SJCRH30 (cell line): ENCODE results near the gene LHFPL6. TPM values are rescaled to one million over a fixed set of nuclear protein-coding genes. Genes with fewer than 3 reads are reported as not detected.
"Not testable (repeated sequence)": the region's sequence is repeated elsewhere in the genome, so short reads cannot be mapped to it uniquely, and the experiment has no call there.

Experiments used
- DNase-seq, 2 experiments: peaks; one replicate each; pipeline ENCODE4 v3.0.0-alpha.2; 2015 to 2020
- H3K27ac ChIP-seq: fragments of 250-450 bp; sonication (Bioruptor Pico); 2 replicates; pipeline ENCODE4 v1.5.1; 2020; ENCODE audit warnings: mild to moderate bottlenecking, moderate library complexity
- H3K27me3 ChIP-seq: fragments of 250-450 bp; sonication (Bioruptor Pico); 2 replicates; pipeline ENCODE4 v1.5.1; 2020; ENCODE audit warnings: mild to moderate bottlenecking, moderate library complexity
- H3K36me3 ChIP-seq: fragments of 250-450 bp; sonication (Bioruptor Pico); 2 replicates; pipeline ENCODE4 v1.5.1; 2020; ENCODE audit warnings: mild to moderate bottlenecking, moderate library complexity
- H3K4me1 ChIP-seq: fragments of 250-450 bp; sonication (Bioruptor Pico); 2 replicates; pipeline ENCODE4 v1.5.1; 2020; ENCODE audit warnings: mild to moderate bottlenecking, moderate library complexity
- H3K4me3 ChIP-seq: fragments of 250-450 bp; sonication (Bioruptor Pico); 2 replicates; pipeline ENCODE4 v1.5.1; 2020; ENCODE audit warnings: mild to moderate bottlenecking, moderate library complexity
- H3K9me3 ChIP-seq: fragments of 250-450 bp; sonication (Bioruptor Pico); replicated peaks from 2 replicates; pipeline ENCODE4 v1.5.1; 2020; ENCODE audit warnings: mild to moderate bottlenecking, moderate library complexity
- total RNA-seq: library from RNA; depleted of rRNA; stranded (reverse); fragments of >200 nt; shearing (Covaris generic); gene quantifications from 2 replicates; pipeline ENCODE4 v1.2.3, GENCODE V29; 2014

Gene LHFPL6
- total RNA-seq, 1 experiment from 2014 or later: 35.6 TPM

DNA sequence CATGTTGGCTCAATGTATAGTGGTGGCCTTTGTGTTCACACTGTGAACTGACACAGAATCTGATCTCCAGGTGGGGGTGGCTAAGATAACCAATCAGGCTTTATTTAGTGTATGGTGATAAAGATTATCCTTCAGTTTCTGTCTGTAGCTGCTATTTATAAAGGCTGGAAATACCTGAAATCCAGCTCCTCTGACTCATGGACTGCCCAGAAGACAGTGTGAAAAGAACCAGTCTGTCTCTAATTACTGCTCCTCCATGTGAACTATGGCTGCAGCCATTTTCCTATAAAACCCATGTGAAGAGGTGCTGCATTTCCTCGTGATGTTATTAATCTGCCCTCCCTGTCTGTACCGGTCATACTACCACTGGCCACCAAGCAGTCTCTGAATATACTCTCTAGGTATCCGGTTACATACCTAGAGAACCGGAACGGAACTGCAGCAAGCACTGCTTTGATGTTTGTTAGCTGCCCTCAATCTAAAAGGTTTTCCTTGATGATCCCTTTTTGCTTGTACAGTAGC lies 238.0 kb downstream of the LHFPL6 start:
- no peak overlapping the region for H3K4me3 ChIP-seq
- H3K36me3 ChIP-seq: no peaks in the 10 kb centered on the region
- H3K9me3 ChIP-seq: no peaks in the 10 kb centered on the region
- no peaks in the 10 kb centered on the region for H3K27me3 ChIP-seq
- H3K27ac ChIP-seq: no peak overlapping the region
- peak; percentile 14 to 33 for DNase-seq
- H3K4me1 ChIP-seq: no peaks in the 10 kb centered on the region

DNA sequence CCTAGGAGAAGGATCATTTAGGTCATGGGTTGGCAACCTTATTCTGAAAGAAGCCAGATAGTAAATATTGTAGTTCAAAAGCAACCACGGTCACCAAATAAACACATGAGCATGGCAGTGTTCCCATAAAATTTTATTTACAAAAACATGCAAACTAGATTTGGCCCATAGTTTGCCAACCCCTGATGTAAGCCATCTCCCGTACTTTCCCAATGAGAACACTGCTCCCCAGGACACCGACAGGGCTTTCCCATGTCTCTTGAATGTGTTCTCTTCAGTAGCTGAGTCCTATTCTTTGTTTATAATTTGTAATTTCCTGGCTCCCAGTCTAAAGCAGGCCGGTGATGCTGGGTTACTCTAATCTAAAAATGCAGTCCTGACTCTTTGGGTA lies 239.6 kb downstream of the LHFPL6 start:
- H3K36me3 ChIP-seq: no peaks in the 10 kb centered on the region
- no peak overlapping the region for H3K27ac ChIP-seq
- no peaks in the 10 kb centered on the region for H3K9me3 ChIP-seq
- H3K27me3 ChIP-seq: no peaks in the 10 kb centered on the region
- DNase-seq: no peak
- H3K4me1 ChIP-seq: no peaks in the 10 kb centered on the region
- no peak overlapping the region for H3K4me3 ChIP-seq

DNA sequence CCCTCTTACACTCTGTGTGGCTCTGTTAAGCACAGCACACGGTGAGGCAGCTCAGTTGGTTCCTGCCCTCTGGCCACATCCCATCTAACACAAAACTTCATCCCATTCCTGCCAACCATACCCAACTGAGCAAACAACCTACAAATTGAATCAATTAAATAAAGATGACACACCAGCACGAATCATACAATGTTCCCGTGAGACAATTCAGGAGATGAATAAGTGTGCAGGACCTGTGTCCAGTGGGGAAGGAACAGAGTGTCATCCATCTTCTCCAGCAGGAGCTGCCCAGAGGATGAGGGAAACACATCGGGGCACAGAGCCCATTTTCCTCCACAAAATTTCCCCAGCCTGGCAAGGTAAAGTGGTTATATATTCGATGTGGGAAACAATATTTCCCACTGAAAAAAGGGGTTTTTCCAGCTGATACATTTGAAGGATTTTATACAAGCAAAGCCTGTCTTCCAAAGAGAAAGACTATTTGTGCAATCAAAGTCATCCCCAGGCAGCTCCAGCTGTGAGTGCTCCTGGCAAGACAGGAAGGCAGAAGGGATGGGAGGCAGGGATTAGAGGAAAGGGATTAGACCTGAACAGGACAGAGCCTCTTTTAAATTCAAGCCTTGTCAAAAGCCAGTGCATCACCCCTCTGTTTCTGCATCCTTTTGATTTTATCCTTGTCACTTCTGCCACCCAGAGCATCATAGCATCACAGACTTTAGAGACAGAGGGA lies 240.2 kb downstream of the LHFPL6 start:
- DNase-seq: no peak
- no peaks in the 10 kb centered on the region for H3K4me1 ChIP-seq
- no peak overlapping the region for H3K27ac ChIP-seq

DNA sequence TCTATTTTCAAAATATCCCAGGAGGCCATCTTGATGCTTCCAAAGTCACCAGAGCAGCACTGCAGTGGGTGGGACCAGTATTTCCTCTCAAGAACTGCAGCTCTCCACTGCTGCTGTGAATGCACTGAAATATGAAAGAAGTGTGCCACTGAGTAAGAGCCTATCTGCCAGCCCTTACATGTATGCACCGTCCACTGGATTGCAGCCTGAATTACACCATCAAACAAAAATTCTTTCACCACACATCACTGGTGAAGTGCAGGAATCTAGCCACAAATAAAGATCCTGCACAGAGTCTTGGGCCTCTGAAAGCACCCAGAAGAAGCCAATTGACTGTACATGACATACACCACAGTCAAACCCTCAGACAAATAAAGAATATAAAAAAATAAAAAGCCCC lies 249.0 kb downstream of the LHFPL6 start:
- no peak overlapping the region for H3K4me3 ChIP-seq
- H3K9me3 ChIP-seq: 0 out of 2 replicates have a peak, but pooled peaks cover 3% of the 10 kb centered on the region
- H3K4me1 ChIP-seq: no peaks in the 10 kb centered on the region
- no peak for DNase-seq
- H3K27ac ChIP-seq: no peak overlapping the region
- no peaks in the 10 kb centered on the region for H3K27me3 ChIP-seq
- H3K36me3 ChIP-seq: no peaks in the 10 kb centered on the region

More for the DNA sequence above, 240.2 kb downstream of the LHFPL6 start:
- H3K36me3 ChIP-seq: no peaks in the 10 kb centered on the region
- H3K9me3 ChIP-seq: no peaks in the 10 kb centered on the region
- H3K27me3 ChIP-seq: no peaks in the 10 kb centered on the region
- H3K4me3 ChIP-seq: no peak overlapping the region

DNA sequence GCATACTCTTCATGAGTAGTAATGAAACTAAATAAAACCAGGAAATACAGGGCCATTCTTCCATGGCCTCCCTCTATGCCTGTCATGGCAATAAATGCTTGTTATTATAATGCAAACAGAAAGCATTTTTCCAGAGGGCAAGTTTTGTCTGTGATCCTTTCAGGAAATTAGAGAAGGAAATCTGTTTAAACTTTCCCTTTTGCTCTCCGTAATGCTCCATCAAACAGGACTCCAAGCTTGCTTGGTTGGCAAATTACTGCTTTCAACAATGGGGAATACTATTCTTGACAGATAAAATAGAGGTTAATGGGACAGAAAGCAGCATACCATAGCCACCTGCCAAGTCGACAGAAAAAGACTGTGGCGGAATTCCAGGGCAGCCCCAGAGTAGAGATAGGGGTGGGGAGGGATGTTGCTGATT lies 252.5 kb downstream of the LHFPL6 start:
- H3K27me3 ChIP-seq: no peaks in the 10 kb centered on the region
- no peak overlapping the region for H3K4me3 ChIP-seq
- no peak overlapping the region for H3K27ac ChIP-seq
- H3K9me3 ChIP-seq: 0 out of 2 replicates have a peak, but pooled peaks cover 3% of the 10 kb centered on the region
- H3K36me3 ChIP-seq: no peaks in the 10 kb centered on the region
- H3K4me1 ChIP-seq: no peaks in the 10 kb centered on the region
- DNase-seq: peak in 1 of 2 experiments; percentile 12

DNA sequence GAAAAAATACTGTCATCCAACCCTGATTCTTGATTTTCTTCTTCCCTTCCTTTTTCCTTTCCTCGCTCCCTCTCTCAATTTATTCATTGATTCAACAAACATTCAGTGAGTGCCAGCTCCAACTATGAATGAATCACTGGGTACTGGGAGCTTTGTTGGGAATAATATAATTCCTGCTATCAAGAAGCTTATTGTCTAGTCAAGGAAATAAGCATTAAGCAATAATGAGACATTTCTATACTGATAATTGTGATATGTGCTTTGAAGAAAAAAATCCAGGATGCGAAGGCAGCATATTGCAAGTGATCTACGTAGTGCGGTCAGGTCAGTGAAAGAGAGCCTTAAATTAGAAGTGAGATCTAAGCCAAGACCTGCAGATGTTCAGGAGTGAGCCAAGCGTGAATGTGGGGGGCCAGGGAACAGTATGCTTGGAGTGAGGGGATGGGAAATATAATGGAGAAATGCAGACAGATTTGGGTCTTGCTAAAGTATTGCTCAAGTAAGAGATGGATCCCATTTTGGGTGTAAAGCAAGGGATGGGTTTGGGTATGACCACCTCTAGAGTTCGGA lies 253.5 kb downstream of the LHFPL6 start:
- Histone ChIP-seq H3K9me3 (no peaks in the 10 kb centered on the region), H3K27ac (no peak overlapping the region), H3K4me1 (no peaks in the 10 kb centered on the region), H3K36me3 (no peaks in the 10 kb centered on the region), H3K27me3 (no peaks in the 10 kb centered on the region), H3K4me3 (no peak overlapping the region)
- no peak for DNase-seq

DNA sequence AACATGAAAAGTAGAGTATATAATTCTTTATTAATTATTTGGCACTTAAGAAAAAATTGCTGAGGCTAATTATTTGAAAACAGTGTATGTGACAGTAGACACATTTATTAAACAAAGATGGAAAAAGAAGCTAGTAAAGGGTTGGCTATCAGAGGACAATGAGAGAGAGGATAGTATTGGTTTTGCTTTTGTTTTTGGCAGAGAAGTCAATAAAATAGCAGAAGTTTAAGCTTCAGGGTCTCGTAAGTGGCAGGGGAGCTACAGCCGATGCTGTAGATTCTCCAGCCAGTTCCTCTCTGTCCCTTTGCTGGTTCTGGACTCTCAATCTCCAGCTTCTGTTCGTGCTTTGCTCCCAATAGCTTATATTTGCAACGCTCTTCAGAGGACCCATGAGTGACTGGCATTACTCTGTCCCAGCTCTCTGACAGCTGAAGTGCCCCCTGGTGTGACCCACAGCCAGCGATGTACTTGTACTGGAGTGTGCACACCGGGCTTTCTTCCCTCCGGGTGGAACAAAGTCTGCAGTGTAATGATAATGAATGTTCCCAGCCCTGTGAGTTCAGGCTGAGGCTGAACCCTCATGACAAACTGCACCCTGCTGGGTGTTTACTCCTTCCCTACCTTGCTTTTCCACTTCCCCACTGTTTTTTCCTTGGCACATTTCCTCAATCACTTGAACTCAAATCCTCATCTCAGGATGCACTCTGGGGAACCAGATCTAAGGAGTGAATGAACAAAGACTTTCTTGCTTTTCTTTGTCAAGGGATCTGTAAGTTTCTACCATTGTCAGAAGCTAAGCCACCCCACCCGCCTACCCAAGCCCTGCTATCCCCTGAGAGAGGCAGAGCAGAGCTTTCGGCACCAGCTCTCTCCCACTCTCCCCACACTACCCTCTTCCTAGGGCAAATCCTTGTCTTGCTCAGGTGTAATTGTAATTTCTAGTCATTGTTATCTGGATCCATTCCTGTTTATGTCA lies 254.8 kb downstream of the LHFPL6 start:
- H3K4me3 ChIP-seq: no peak overlapping the region
- no peaks in the 10 kb centered on the region for H3K4me1 ChIP-seq
- H3K27ac ChIP-seq: no peak overlapping the region
- H3K9me3 ChIP-seq: no peaks in the 10 kb centered on the region
- no peaks in the 10 kb centered on the region for H3K36me3 ChIP-seq
- DNase-seq: no peak
- no peaks in the 10 kb centered on the region for H3K27me3 ChIP-seq

DNA sequence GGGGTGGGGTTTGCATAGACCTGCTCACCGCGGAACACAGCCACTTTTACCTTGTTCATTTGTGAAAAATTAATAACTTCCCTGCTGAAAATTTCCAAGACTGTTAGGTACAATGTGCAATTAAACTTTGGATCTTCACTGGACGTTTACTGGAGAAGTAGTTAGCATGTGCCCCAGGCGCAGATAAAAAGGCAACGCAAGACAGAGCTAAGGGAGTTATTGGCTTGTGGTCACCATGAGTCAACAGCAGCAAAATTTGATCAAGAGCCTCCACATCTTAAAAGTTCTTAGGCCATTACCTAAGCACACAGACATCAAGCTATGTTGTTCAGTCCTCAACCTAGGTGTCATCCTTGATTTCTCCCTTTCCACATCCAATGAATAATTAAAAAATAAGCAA lies 257.0 kb downstream of the LHFPL6 start:
- Histone ChIP-seq H3K36me3 (no peaks in the 10 kb centered on the region), H3K4me3 (no peak overlapping the region), H3K4me1 (no peaks in the 10 kb centered on the region), H3K27ac (no peak overlapping the region), H3K9me3 (no peaks in the 10 kb centered on the region), H3K27me3 (no peaks in the 10 kb centered on the region)
- DNase-seq: no peak

DNA sequence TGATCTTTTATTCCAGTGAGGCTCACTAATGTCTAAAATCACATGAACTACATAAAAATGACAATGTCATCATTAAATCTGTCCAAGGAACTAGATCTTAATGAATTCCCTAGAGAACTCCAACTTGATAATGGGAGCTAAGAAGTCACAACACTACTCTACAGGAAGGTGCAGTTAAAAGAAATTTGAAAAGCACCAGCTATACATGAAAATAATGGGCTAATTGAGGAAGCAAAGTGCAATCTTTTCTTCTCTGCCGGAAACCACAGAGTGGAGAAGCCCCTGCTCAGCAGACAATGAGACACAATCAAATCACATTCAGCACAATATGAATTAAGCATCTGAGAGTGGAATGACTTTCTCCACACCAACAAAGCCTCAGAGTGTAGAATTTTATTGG lies 261.7 kb downstream of the LHFPL6 start:
- no peaks in the 10 kb centered on the region for H3K27me3 ChIP-seq
- no peaks in the 10 kb centered on the region for H3K4me1 ChIP-seq
- H3K9me3 ChIP-seq: no peaks in the 10 kb centered on the region
- DNase-seq: no peak
- H3K4me3 ChIP-seq: no peak overlapping the region
- H3K27ac ChIP-seq: no peak overlapping the region
- no peaks in the 10 kb centered on the region for H3K36me3 ChIP-seq

DNA sequence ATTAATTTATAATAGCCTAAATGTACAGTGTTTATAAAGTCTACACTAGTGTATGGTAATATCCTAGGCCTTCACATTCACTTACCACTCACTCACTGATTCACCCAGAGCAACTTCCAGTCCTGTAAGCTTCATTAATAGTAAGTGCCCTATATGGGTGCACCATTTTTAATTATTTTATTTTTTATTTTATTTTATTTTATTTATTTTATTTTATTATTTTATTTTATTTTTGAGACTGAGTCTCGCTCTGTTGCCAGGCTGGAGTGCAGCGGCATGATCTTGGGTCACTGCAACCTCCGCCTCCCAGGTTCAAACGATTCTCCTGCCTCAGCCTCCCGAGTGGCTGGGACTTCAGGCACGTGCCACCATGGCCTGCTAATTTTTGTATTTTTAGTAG lies 264.9 kb downstream of the LHFPL6 start:
- H3K27ac ChIP-seq, DNase-seq, H3K36me3 ChIP-seq, H3K9me3 ChIP-seq, H3K4me3 ChIP-seq, H3K27me3 ChIP-seq, H3K4me1 ChIP-seq: not testable (repeated sequence)

DNA sequence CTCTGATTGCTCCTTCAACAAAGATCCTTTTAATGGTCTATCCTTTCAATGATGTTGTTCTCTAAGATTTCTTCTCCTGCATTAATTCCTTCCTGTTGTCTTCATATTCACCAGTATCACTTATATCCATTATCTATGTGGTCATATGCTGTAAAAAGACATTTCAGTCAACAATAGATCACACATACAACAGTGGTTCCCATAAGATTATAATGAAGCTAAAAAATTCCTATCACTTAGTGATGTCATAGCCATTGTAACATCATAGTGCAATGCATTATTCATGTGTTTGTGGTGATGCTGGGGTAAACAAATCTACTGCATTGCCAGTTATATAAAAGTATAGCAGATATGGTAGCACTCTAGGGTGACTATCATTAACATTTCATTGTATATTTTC lies 266.1 kb downstream of the LHFPL6 start:
- Histone ChIP-seq H3K4me3 (no peak overlapping the region), H3K9me3 (no peaks in the 10 kb centered on the region)

DNA sequence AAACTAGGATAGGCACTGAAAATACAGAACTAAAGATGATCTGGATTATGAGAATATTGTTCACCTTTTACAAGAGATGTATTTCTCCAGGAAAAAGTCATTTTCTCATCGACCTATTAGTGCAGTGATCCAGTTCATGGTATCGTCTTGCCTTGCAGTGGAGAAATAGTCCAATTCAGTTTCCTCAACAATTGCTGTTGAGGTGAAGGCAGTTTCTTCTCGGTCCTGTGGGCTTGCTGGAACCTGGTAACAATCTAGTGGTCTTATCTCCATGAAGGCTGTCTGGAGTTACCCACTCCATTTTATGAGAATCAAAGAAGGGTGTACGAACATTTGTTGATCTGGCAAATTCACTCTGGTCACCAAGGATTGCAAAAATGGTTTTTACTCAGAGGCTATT lies 266.8 kb downstream of the LHFPL6 start:
- Histone ChIP-seq H3K27ac (no peak overlapping the region), H3K9me3 (no peaks in the 10 kb centered on the region), H3K36me3 (no peaks in the 10 kb centered on the region), H3K4me1 (no peaks in the 10 kb centered on the region), H3K4me3 (no peak overlapping the region), H3K27me3 (no peaks in the 10 kb centered on the region)
- DNase-seq: no peak

More for the DNA sequence above, 266.1 kb downstream of the LHFPL6 start:
- Histone ChIP-seq H3K36me3 (no peaks in the 10 kb centered on the region), H3K4me1 (no peaks in the 10 kb centered on the region), H3K27ac (no peak overlapping the region), H3K27me3 (no peaks in the 10 kb centered on the region)
- DNase-seq: no peak

DNA sequence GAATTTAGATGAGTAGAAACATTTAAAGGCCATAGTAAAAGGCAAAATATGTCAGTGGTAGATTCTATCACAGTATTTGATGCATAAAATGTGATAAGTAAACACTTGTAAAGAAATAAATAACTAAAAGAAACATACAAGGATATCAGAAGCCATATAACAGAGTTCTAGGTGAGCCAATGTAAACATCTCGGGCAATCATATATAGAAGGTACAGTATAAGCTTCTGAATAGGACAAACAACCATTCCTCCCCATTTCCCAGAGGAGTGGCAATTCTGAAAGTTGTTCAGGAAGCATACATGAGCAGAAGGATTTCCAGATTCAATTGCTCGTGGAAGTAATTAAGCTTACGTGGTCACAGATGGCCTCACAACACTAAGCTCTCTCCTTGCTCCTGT lies 267.3 kb downstream of the LHFPL6 start:
- H3K9me3 ChIP-seq: no peaks in the 10 kb centered on the region
- H3K4me3 ChIP-seq: no peak overlapping the region
- no peaks in the 10 kb centered on the region for H3K4me1 ChIP-seq
- DNase-seq: no peak
- H3K27me3 ChIP-seq: no peaks in the 10 kb centered on the region
- H3K36me3 ChIP-seq: no peaks in the 10 kb centered on the region
- H3K27ac ChIP-seq: no peak overlapping the region

DNA sequence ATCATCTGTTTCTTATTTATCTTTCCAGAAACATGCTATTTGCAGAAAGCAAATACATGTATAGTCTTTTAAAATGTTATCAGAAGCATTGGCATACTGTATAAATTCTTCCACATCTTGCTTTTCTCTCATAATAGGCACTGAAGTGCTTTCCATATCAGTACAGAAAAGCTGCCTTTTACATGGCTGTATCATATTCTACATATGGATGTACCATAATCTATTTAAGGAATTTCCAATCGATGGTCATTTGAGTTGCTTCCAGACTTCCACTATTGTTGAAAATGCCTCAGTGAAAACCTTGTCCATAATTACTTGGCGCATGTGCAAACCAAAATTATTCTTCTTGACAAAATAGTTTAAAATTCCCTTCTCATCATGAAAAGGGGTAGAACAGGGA lies 272.5 kb downstream of the LHFPL6 start:
- Histone ChIP-seq H3K36me3 (no peaks in the 10 kb centered on the region), H3K9me3 (no peaks in the 10 kb centered on the region), H3K27ac (no peak overlapping the region), H3K27me3 (no peaks in the 10 kb centered on the region), H3K4me1 (no peaks in the 10 kb centered on the region), H3K4me3 (no peak overlapping the region)
- DNase-seq: no peak

DNA sequence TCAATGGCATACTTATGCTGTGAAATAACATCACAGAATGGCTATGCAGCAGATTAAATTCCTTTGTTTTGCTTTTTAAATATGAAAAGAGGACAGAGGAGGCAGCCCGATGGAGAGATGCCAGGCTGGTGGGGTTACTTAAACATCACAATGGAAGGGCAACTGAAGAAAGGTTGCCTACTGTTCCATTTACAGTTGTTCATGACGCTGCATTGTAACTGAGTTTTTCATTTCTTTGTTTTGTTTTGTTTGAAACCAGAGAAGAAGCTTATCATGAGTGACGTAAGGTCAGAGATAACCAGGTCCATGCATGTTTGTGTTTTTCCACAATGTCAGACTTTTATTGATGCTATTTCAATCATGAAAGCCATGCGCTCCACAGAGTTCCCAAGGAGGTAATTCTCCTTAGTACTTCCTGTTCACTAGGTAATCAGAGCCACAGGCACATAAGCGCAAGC lies 273.8 kb downstream of the LHFPL6 start:
- H3K9me3 ChIP-seq: no peaks in the 10 kb centered on the region
- no peak overlapping the region for H3K4me3 ChIP-seq
- H3K27me3 ChIP-seq: no peaks in the 10 kb centered on the region
- no peak for DNase-seq
- H3K36me3 ChIP-seq: no peaks in the 10 kb centered on the region
- H3K27ac ChIP-seq: no peak overlapping the region
- H3K4me1 ChIP-seq: no peaks in the 10 kb centered on the region
